ENCODE data around the gene CNOT2.
A peak's percentile ranks its signal among the peaks of the same experiment; 100 is the strongest.
"Not testable (repeated sequence)": the region's sequence is repeated elsewhere in the genome, so short reads cannot be mapped to it uniquely, and the experiment has no call there.

CNOT2 gene

GRCh38 chr12:70359458-70360197 is 116.4 kb downstream of the CNOT2 start:
- DNase-seq (ENCODE audit: extremely low read depth in 1 of 2, low read depth in 1 of 2), result no peak

- no peak for DNase-seq (ENCODE audit: extremely low read depth in 1 of 2, low read depth in 1 of 2)
Observed at GRCh38 chr12:70360218-70360617, 117.0 kb downstream of the CNOT2 start.

- no peak for DNase-seq (ENCODE audit: extremely low read depth in 1 of 2, low read depth in 1 of 2)
Observed at GRCh38 chr12:70364695-70365397, 121.6 kb downstream of the CNOT2 start.

- no peak for DNase-seq (ENCODE audit: extremely low read depth in 1 of 2, low read depth in 1 of 2)
Observed at GRCh38 chr12:70365398-70365647, 122.1 kb downstream of the CNOT2 start.

GRCh38 chr12:70365648-70366518 is 122.7 kb downstream of the CNOT2 start, which contains the start of gene KCNMB4:
TSS of gene KCNMB4 (plus strand) at chr12:70366290. CDS start at chr12:70366735, 445 bp downstream.
- peak; percentile 17 to 64 for DNase-seq (ENCODE audit: extremely low read depth in 1 of 2, low read depth in 1 of 2)

- peak; percentile 34 to 42 for DNase-seq (ENCODE audit: extremely low read depth in 1 of 2, low read depth in 1 of 2)
Observed at GRCh38 chr12:70366581-70367257, 123.5 kb downstream of the CNOT2 start.

GRCh38 chr12:70367258-70368141 is 124.3 kb downstream of the CNOT2 start:
- DNase-seq (ENCODE audit: extremely low read depth in 1 of 2, low read depth in 1 of 2), result no peak

GRCh38 chr12:70372881-70373280 is 129.6 kb downstream of the CNOT2 start:
- no peak for DNase-seq (ENCODE audit: extremely low read depth in 1 of 2, low read depth in 1 of 2)

GRCh38 chr12:70379846-70380245 is 136.6 kb downstream of the CNOT2 start:
- DNase-seq (ENCODE audit: extremely low read depth in 1 of 2, low read depth in 1 of 2), result no peak

GRCh38 chr12:70383484-70383883 is 140.3 kb downstream of the CNOT2 start:
- DNase-seq (ENCODE audit: extremely low read depth in 1 of 2, low read depth in 1 of 2), result no peak

- DNase-seq (ENCODE audit: extremely low read depth in 1 of 2, low read depth in 1 of 2), result no peak
Observed at GRCh38 chr12:70383886-70384285, 140.7 kb downstream of the CNOT2 start.

- DNase-seq (ENCODE audit: extremely low read depth in 1 of 2, low read depth in 1 of 2), result no peak
Observed at GRCh38 chr12:70386771-70387170, 143.5 kb downstream of the CNOT2 start.

- DNase-seq (ENCODE audit: extremely low read depth in 1 of 2, low read depth in 1 of 2), result no peak
Observed at GRCh38 chr12:70389678-70390077, 146.4 kb downstream of the CNOT2 start.

- not testable (repeated sequence) for DNase-seq (ENCODE audit: extremely low read depth in 1 of 2, low read depth in 1 of 2)
Observed at GRCh38 chr12:70392631-70393030, 149.4 kb downstream of the CNOT2 start.

GRCh38 chr12:70393787-70394499 is 150.7 kb downstream of the CNOT2 start:
- no peak for DNase-seq (ENCODE audit: extremely low read depth in 1 of 2, low read depth in 1 of 2)

GRCh38 chr12:70398002-70398401 is 154.8 kb downstream of the CNOT2 start:
- DNase-seq (ENCODE audit: extremely low read depth in 1 of 2, low read depth in 1 of 2), result no peak

- DNase-seq (ENCODE audit: extremely low read depth in 1 of 2, low read depth in 1 of 2), result no peak
Observed at GRCh38 chr12:70398862-70399261, 155.6 kb downstream of the CNOT2 start.

GRCh38 chr12:70399311-70399710 is 156.1 kb downstream of the CNOT2 start:
- no peak for DNase-seq (ENCODE audit: extremely low read depth in 1 of 2, low read depth in 1 of 2)

GRCh38 chr12:70400124-70400523 is 156.9 kb downstream of the CNOT2 start:
- DNase-seq (ENCODE audit: extremely low read depth in 1 of 2, low read depth in 1 of 2), result no peak

Measured in activated CD8-positive, alpha-beta memory T cell treated with anti-CD3 and anti-CD28 coated beads for 1 hour (primary cell).